DMS153 treated with DMSO at 0.1 percent for 48 hours (cell line): ENCODE data around the gene TMEM43.

Experiments
- DNase-seq: peaks from one replicate; lab custom pipeline; 2025; ENCODE audit not compliant: unreplicated experiment; lab: John Stamatoyannopoulos, UW

Gene TMEM43

DNA sequence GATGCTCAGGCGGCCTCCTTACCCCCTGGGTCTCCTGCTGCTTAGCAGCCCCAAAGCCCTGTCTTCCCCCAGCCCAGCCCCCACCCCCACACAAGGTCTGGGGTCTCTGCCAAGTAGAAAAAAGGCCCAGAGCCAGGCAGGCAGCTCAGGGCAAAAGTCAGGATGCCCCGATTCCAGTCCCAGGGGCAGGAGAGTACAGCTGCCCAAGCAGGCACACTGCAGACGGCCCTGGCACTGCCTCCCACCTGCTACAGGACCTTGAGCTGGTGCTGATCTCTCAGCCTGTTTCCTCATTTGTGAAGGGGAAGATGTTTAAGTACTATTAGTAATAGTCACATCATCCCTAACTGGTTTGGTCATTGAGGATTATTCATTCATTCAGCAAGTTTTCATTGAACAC lies 12.6 kb downstream of the TMEM43 start:
- no peak for DNase-seq

DNA sequence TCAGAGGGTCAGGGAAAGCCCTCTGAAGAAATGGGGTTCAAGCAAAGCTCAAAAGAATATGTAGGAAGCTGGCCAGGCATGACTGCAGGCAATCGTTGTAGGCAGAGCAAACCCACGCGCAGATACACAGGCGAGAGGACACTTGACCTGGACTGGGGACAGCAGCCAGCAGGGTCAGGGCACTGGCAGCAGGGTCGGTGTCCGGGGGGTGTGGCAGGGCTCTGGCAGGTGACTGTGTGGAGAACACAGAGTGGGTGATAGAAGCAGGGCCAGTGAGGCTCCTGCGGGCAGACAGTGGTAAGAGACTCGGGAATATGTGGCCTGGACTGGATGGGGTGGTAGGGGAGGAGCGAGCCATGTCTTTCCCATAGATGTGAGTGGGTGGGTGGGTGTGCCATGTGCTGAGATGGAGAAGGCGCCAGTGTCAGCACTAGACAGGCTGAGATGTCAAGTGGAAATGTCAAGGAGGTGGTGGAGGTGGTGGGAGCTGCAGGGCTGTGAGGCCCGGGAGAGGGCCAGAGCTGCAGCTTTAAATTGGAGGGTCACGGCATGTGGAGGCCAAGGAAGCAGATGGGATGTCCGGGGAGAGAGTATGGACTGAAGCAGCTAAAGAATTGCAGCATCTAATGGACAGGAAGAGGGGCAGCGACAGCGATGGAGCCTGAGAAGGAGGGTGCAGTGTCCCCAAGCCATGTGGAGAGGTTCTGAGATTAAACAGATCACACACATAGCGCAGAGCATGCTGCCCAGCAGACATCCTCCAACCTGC lies 13.4 kb downstream of the TMEM43 start:
- DNase-seq: no peak

- DNase-seq: no peak
Observed at GRCh38 chr3:14138878-14139655, 14.2 kb downstream of the TMEM43 start.

DNA sequence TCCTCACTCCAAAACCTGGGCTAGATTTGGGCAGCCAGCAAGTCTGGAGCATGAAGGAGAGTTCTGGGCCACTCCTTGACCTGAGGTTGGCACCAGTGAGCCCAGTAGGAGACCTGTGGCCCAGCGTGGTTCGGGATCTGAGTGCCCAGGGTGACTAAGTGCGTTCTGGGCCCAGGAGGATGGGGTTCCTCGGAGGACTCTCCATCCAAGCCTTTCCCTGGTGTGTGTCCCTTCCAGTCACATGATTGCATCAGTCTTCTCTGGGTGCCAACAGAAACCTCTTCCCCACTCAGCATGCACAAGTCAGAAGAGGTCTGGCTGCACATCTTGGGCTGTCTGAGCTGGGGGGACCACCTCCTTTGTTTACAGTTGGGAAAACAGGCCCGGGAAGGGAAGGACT lies 14.9 kb downstream of the TMEM43 start:
- DNase-seq: no peak

DNA sequence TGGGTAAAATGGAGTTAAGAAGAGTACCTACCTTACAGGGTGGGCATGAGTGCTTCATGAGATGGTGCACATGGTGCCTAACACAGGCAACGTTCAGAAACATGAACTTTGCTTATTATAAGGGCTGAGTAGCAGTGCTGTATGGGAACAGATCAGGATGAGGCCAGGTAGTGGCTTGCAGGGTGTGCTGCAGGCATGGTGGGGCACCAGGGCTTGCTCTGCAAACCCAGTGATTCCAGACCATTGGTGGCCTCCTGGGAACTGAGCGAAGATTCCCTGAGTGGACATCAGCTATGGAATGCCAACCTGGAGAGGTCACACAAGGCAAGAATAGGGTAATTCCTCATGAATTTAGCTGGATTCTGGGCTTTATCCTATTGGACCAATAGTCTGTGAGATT lies 15.8 kb downstream of the TMEM43 start:
- DNase-seq: no peak

DNA sequence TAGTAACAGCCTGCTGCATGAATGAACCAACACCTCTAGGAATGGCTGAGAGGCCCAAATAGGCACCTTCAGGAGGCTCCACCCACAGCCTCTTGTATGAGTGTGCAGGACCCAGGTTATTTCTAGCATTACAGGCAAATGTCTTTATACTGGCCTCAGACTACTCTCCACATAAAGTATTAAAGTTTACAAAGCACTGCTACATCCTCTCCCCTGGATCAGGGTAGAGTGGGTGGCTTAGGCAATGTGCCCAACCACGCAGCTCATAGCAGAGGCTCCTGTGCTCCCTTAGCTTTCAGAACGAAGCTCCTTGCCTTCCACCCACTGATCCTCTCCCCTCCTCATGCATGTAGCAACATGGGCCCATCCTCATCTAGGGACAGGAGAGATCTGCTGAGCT lies 16.3 kb downstream of the TMEM43 start:
- DNase-seq: no peak

DNA sequence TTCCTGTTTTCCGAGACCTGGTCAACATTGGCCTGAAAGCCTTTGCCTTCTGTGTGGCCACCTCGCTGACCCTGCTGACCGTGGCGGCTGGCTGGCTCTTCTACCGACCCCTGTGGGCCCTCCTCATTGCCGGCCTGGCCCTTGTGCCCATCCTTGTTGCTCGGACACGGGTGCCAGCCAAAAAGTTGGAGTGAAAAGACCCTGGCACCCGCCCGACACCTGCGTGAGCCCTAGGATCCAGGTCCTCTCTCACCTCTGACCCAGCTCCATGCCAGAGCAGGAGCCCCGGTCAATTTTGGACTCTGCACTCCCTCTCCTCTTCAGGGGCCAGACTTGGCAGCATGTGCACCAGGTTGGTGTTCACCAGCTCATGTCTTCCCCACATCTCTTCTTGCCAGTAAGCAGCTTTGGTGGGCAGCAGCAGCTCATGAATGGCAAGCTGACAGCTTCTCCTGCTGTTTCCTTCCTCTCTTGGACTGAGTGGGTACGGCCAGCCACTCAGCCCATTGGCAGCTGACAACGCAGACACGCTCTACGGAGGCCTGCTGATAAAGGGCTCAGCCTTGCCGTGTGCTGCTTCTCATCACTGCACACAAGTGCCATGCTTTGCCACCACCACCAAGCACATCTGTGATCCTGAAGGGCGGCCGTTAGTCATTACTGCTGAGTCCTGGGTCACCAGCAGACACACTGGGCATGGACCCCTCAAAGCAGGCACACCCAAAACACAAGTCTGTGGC lies 16.9 kb downstream of the TMEM43 start:
- DNase-seq: no peak

- DNase-seq: no peak
Observed at GRCh38 chr3:14142567-14143270, 17.9 kb downstream of the TMEM43 start.

- no peak for DNase-seq
Observed at GRCh38 chr3:14143271-14144225, 18.7 kb downstream of the TMEM43 start.

DNA sequence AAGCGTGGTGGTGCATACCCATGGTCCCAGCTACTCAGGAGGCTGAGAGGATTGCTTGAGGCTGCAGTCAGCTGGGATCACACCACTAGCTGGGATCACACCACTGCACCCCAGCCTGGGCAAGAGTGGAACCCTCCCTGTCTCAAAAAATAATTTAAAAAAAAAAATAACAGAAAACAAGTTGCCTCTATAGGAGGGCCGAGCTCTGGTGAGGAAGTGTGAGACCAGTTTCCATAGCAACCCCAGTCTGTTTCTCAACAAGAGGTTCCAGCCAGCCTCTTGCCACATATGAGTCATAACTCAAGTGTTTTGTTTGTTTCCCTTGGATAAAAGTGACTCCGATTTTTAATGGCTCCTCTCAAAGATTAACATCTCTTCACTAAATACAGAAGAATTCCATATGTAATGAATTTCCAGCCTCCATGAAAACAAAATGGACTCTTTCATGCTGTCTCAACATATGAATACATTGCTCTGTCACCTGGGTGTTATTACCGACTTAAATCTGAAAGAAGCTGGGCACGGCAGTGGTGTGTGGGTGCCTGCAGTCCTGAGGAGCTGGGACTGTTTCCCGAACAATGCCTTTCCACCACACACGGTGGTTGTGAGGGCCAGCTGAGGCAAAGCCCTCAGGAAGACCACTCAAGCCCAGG lies 19.7 kb downstream of the TMEM43 start:
- DNase-seq: peak; percentile 74

DNA sequence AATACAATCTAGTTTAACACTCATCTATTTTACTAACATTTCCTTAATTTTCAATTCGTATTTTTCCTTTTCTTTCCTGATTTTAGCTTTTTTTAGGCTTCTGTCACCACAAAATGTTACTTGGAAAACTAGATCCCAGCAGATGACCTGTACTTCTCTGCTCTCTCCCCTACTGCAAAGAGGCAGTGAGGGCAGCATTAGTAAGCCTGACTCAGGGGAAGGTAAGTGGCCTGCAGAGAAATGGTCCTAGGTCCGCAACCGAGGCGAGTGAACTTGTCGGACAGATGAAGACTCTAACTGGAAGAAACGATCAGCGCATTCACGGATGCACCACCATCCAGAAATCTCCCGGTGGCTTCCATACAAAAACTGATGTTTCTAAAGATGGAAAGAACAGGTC lies 20.4 kb downstream of the TMEM43 start:
- no peak for DNase-seq

DNA sequence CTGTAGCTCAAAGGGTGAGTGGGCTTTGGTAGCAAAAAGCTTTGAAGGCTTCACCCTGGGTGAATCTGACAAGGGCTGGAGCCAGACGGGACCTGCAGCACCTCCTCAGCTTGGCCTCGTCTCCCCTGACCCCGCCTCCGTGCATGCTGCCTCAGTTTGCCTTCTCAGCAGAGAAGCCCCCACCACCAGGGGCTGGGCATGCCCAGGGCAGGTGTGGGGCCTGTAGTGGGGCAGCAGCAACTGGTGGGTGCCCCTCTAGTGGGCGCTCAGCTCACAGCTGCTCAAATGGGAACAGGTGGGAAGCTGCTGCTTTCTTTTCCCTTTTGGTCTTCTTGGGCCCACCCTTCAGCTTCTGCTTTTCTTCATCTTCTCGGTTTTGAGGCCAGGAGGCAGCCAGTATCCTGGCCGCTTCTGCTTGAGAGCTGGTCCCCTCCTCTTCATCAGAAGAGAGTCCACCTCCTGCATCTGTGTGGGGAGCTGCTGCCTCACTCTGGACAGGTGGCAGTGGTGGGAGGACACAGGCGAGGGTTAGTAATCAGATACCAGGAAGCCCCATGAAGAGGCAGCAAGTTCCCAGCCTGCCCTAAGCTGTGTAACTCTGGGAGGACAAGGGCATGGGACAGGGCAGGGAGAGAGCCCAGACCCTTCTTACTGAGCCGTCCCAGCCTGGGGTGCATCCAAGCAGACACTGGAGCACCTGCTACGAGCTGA lies 21.0 kb downstream of the TMEM43 start:
- DNase-seq: no peak

DNA sequence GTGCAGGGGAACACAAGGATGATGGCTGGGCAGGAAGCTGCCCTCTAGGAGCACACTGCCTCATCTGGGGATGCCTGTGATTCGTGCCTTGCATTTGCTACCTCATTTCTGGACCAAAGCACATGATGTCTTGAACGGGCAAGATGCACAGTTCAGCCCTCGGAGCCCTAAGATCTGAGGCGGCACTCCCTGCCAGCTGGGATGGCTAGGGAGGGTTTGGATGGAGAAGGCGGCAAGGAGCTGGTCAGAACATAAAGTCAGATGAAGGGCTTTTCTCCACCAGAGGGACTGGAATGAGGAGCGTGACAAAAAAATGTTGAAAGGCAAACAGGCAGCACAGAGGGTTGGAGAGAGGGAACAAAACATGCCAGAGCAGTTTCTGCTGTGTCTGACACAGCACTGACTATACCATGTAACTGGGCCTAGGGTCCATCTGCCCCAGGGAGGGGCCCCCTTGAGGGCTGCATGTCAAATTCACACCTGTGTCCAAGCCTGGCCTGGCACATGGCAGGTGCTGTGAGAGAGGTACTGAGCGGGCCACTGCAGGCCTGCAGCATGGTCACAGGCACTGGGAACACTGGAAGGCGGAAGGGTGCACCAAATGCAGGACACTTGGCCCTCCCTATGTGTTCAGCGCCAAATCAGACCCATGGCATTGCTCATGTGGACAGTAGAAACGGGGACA lies 21.7 kb downstream of the TMEM43 start:
- no peak for DNase-seq

GRCh38 chr3:14147066-14147435 lies 22.2 kb downstream of the TMEM43 start:
- no peak for DNase-seq

DNA sequence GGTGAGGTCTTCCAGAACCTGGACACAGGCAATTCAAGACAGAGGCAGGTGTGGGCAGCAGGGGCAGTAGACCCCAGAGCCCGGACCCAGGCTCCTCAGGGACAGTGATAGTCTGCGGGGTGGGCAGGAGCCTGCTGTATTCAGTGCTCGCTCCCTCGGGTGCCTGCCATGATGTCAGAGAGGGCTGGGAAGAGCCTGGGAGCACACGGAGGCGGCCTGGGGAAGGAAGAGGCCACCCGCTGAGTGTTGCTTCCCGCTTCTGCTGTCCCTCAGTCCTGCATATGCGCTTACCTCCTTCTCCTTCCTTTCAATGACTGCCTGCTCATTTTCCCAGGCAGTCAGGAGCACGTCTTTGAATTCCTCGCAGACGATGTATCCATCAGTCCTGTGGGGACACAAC lies 22.8 kb downstream of the TMEM43 start:
- DNase-seq: no peak

DNA sequence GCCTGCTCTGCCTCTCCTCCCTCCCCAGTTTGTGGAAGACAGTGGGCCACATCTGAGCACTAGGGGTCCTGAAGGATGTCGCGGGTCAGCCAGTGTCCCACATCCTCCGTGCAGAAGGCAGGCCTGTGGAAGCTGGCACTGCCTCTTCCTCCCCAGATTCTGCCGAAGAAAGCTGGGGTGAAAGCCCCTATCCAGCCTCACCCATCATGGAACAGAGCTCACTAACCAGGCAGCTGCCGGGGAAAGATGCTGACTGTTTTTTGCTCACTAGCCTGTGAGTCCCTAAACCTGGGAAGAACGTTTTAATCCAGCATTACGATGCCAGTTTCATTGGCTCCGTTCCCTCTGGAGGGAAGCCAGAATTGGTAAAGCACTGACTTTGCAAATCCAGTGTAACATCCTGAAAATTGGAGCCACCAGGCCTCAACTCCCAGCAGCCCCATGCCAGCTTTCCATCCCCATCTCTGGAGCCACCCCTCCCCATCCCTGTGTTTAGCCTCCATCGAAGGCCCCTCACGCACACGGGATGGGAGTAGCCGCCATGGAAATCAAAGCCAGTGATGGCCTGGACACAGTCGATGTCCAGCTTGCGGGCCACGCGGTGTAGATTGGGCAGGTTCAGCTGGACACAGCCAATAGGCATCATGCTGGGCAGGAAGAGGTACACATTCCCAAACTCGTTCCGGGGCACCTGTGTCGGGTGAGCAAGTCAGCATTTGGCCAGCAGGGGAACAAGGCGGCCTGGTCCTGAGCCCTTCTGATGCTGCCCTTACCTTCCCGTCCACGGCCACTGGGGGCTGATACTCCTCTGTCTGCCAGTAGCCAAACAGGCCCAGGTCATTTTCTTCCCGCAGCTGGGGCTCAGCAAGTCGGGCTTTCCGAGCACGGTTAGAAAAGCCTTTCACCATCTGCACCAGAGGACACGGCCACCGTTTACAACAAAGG lies 23.5 kb downstream of the TMEM43 start:
- DNase-seq: no peak

DNA sequence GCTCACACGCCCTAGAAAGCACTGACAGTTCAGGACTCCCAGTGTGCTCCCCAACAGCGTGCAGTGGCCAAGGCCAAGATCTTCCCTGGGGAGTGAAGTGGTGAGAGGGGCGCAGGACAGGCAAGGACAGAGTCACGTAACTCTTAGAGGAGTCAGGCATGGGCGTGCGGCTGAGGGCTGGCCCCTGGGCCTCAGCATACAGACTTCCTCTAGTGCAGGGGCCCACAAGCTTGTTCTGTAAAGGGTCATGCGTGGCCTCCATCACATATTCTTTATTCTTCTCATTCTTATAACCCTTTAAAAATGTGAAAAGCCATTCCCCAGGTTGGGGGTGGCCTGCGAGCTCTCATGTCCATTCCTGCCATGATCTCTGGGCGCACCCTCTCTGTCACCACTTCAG lies 25.2 kb downstream of the TMEM43 start:
- DNase-seq: no peak
